ENCODE measurements around the gene SEC31B. TPM values are rescaled to one million over a fixed set of nuclear protein-coding genes. Genes with fewer than 3 reads are reported as not detected.

Gene SEC31B
- total RNA-seq, 6 experiments from 2014 or later, result 2.3 to 4.1 (median 2.5) TPM

DNA sequence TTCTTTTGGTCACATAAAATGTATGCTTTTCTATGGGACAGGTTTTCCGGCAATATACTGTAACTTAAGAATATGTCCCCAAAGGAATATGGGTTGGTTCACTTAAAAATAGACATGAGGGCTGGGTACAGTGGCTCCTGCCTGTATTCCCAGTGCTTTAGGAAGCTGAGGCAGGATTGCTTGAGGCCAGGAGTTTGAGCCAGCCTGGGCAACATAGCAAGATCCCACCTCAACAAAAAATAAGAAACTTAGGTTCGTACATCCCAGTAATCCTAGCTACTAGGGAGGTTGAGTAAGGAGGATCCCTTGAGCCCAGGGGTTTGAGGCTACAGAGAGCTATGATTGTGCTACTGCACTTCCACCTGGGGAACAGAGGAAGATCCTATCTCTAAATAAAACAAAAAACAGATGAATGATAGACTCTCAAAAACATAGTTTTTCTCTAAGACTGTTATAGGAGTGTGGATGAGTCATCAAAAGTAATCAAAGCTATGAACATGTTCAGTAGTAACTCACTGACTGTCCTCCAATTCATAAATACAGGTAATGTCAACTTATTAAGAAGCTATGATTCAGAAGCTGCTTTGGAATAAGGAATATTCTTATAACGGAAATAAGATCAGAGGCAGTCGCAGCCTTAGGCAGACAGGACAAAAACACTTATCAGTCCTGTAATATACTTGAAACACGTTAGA is 2.6 kb upstream of the SEC31B start:
- Mint-ChIP-seq H3K9me3 (no peaks in the 10 kb centered on the region), H3K27ac (no peak overlapping the region), H3K4me1 (ENCODE audit: low read depth) (peaks cover 36% of the 10 kb centered on the region), H3K27me3 (ENCODE audit: insufficient read depth) (peaks cover 2% of the 10 kb centered on the region; the same call in 1 of the 2 replicates), H3K36me3 (ENCODE audit: low read depth) (peaks cover 13% of the 10 kb centered on the region; the same call in 1 of the 2 replicates), H3K4me3 (no peak overlapping the region)
- no peak for DNase-seq
- TF ChIP-seq, protein P1, sequence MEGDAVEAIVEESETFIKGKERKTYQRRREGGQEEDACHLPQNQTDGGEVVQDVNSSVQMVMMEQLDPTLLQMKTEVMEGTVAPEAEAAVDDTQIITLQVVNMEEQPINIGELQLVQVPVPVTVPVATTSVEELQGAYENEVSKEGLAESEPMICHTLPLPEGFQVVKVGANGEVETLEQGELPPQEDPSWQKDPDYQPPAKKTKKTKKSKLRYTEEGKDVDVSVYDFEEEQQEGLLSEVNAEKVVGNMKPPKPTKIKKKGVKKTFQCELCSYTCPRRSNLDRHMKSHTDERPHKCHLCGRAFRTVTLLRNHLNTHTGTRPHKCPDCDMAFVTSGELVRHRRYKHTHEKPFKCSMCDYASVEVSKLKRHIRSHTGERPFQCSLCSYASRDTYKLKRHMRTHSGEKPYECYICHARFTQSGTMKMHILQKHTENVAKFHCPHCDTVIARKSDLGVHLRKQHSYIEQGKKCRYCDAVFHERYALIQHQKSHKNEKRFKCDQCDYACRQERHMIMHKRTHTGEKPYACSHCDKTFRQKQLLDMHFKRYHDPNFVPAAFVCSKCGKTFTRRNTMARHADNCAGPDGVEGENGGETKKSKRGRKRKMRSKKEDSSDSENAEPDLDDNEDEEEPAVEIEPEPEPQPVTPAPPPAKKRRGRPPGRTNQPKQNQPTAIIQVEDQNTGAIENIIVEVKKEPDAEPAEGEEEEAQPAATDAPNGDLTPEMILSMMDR (IDR thresholded peaks at IDR 0.05), result no peak

GRCh38 chr10:100520811-100521210 is 1.1 kb upstream of the SEC31B start:
- Mint-ChIP-seq H3K36me3 (ENCODE audit: low read depth) (peaks cover 8% of the 10 kb centered on the region; the same call in 1 of the 2 replicates), H3K27me3 (ENCODE audit: insufficient read depth) (peaks cover 2% of the 10 kb centered on the region; the same call in 1 of the 2 replicates), H3K9me3 (no peaks in the 10 kb centered on the region), H3K27ac (peak overlapping the region; percentile 70), H3K4me3 (peak overlapping the region; percentile 50), H3K4me1 (ENCODE audit: low read depth) (peaks cover 42% of the 10 kb centered on the region)
- TF ChIP-seq, protein P1 (IDR thresholded peaks at IDR 0.05), result no peak
- peak; percentile 27 for DNase-seq

DNA sequence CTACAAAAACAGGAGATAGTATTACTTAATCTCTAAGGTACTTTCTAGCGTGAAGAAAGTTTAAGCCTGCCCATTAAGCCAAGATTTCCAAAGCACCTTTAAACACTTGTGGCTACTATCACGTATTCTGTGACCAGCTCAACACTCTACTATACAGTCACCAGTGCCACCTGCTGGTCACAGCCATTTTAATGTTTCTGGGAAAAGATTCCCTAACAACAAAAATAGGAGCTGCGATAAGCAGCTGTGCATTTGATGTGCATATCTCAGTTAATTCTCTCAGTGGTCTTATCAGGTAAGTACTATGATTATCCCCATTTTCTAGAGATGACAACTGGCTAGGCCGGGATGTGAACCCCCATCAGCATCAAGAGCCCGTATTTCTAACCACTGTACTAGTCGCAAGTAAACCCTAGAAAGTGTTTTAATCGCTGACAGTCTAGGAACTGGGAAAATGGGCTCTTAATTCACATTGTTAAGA is 860 bp downstream of the SEC31B start:
- TF ChIP-seq, protein P1 (IDR thresholded peaks at IDR 0.05), result peak; percentile 88
- Mint-ChIP-seq H3K9me3 (no peaks in the 10 kb centered on the region), H3K27ac (no peak overlapping the region), H3K27me3 (ENCODE audit: insufficient read depth) (peaks cover 2% of the 10 kb centered on the region; the same call in 1 of the 2 replicates), H3K36me3 (ENCODE audit: low read depth) (no peaks in the 10 kb centered on the region; the same call in 1 of the 2 replicates), H3K4me3 (peak overlapping the region; percentile 84), H3K4me1 (ENCODE audit: low read depth) (peaks cover 42% of the 10 kb centered on the region)
- DNase-seq, result peak; percentile 67

GRCh38 chr10:100516847-100517246 is 2.8 kb downstream of the SEC31B start:
- DNase-seq, result peak; percentile 13
- Mint-ChIP-seq H3K27ac (no peak overlapping the region), H3K4me1 (ENCODE audit: low read depth) (peaks cover 33% of the 10 kb centered on the region), H3K9me3 (no peaks in the 10 kb centered on the region), H3K4me3 (no peak overlapping the region), H3K27me3 (ENCODE audit: insufficient read depth) (peaks cover 2% of the 10 kb centered on the region; the same call in 1 of the 2 replicates), H3K36me3 (ENCODE audit: low read depth) (no peaks in the 10 kb centered on the region)
- TF ChIP-seq, protein P1 (IDR thresholded peaks at IDR 0.05), result peak; percentile 58

GRCh38 chr10:100515612-100516011 is 4.0 kb downstream of the SEC31B start:
- H3K9me3 Mint-ChIP-seq, result no peaks in the 10 kb centered on the region
- TF ChIP-seq, protein P1 (IDR thresholded peaks at IDR 0.05), result no peak
- no peaks in the 10 kb centered on the region for H3K36me3 Mint-ChIP-seq (ENCODE audit: low read depth)
- no peak for DNase-seq
- H3K27ac Mint-ChIP-seq, result no peak overlapping the region
- H3K4me1 Mint-ChIP-seq (ENCODE audit: low read depth), result peaks cover 22% of the 10 kb centered on the region
- no peak overlapping the region for H3K4me3 Mint-ChIP-seq
- H3K27me3 Mint-ChIP-seq (ENCODE audit: insufficient read depth), result peaks cover 2% of the 10 kb centered on the region

Data from HFFc6 (cell line).